GM12878 (cell line): Measurements from ENCODE around the gene ETF1. TPM values are rescaled to one million over a fixed set of nuclear protein-coding genes. Genes with fewer than 3 reads are reported as not detected.

Experiments
- ASH2L ChIP-seq: fragments of 300-600, 200-600 bp; sonication (generic); IDR thresholded peaks from 2 replicates; pipeline ENCODE4 v1.6.1; 2017; ENCODE audit warnings: low read depth, mild to moderate bottlenecking, borderline replicate concordance
- ATF7 ChIP-seq: fragments of 450-650 bp; IDR thresholded peaks from 2 replicates; pipeline ENCODE4 v1.6.1; 2016; ENCODE audit warnings: low read depth, mild to moderate bottlenecking
- BCL3 ChIP-seq: IDR thresholded peaks from 2 replicates; pipeline ENCODE4 v1.6.1; 2011; ENCODE audit warnings: borderline replicate concordance, low read depth, mild to moderate bottlenecking, moderate library complexity, low read length; ENCODE audit not compliant: insufficient read depth, poor library complexity, severe bottlenecking
- BHLHE40 ChIP-seq, 2 experiments: fragments of 450-650 bp in 1 of 2; IDR thresholded peaks; 2 replicates each; pipeline ENCODE4 v1.6.1; 2011 to 2017; ENCODE audit warnings: low read depth in 2 of 2, borderline replicate concordance in 1 of 2, improper control_type of control experiment in 1 of 2, low read length in 1 of 2, mild to moderate bottlenecking in 1 of 2
- CBX3 ChIP-seq: fragments of 200-600 bp; sonication (generic); IDR thresholded peaks from 2 replicates; pipeline ENCODE4 v1.6.1; 2016; ENCODE audit warnings: low read depth, borderline replicate concordance
- CEBPB ChIP-seq, 2 experiments: fragments of 150-350 bp in 1 of 2; IDR thresholded peaks; 2 replicates each; pipeline ENCODE4 v1.6.1; 2012 to 2014; ENCODE audit warnings: low read depth in 2 of 2, low read length in 2 of 2, borderline replicate concordance in 1 of 2, inconsistent platforms in 1 of 2
- IRF3 ChIP-seq: fragments of 450-650 bp; IDR thresholded peaks from 2 replicates; pipeline ENCODE4 v1.6.1; 2014; ENCODE audit warnings: mild to moderate bottlenecking
- NFYA ChIP-seq: IDR thresholded peaks from 2 replicates; pipeline ENCODE4 v1.6.1; 2011; ENCODE audit warnings: low read depth, mild to moderate bottlenecking, low read length, improper control_type of control experiment, borderline replicate concordance
- PAX5 ChIP-seq: IDR thresholded peaks from 2 replicates; pipeline ENCODE4 v1.6.1; 2011; ENCODE audit warnings: low read depth, low read length, borderline replicate concordance
- RELB ChIP-seq: fragments of 450-650 bp; IDR thresholded peaks from 2 replicates; pipeline ENCODE4 v1.6.1; 2017; ENCODE audit warnings: low read depth, mild to moderate bottlenecking, moderate library complexity
- ZBTB40 ChIP-seq: fragments of 450-650 bp; IDR thresholded peaks from 2 replicates; pipeline ENCODE4 v1.6.1; 2016; ENCODE audit warnings: mild to moderate bottlenecking, moderate library complexity, borderline replicate concordance
- ZNF592 ChIP-seq: fragments of 450-650 bp; IDR thresholded peaks from 2 replicates; pipeline ENCODE4 v1.6.1; 2017; ENCODE audit warnings: mild to moderate bottlenecking, moderate library complexity
- polyA plus RNA-seq, 11 experiments: library from polyadenylated mRNA; depleted of rRNA in 4 of 11; unstranded in 6 of 11; stranded (reverse) in 5 of 11; fragments of >200 nt; fragmentation: Nextera tagmentation in 4 of 11; fragmentation: Illumina TruSeq in 1 of 11; extraction: Ambion mirVana in 4 of 11; extraction: Trizol in 1 of 11; gene quantifications; 1 replicate in 1 of 11; 2 replicates in 10 of 11; pipeline versions ENCODE4 v1.2.1 to v1.2.3, GENCODE V29; 2011 to 2016; ENCODE audit warnings: inconsistent platforms in 2 of 11, missing spikeins in 2 of 11, low read depth in 1 of 11
- total RNA-seq, 4 experiments: library from RNA; depleted of rRNA in 3 of 4; stranded (reverse); fragments of >200 nt in 3 of 4; fragmentation: Illumina TruSeq in 1 of 4; extraction: Trizol in 1 of 4; gene quantifications; 2 replicates each; pipeline versions ENCODE4 v1.2.1 to v1.2.3, GENCODE V29; 2013 to 2021

The ETF1 gene
- total and polyA plus RNA-seq, 10 of the 15 experiments (the other 5 are each of a cell fraction or from before 2014, with no cell fraction given): 29.8 to 145 (median 108) TPM

- TF ChIP-seq BHLHE40 (IDR thresholded peaks at IDR 0.05; ENCODE audit: borderline replicate concordance in 1 of 2, low read depth in 2 of 2, low read length in 1 of 2) (no peak), ATF7 (no peak), ASH2L (no peak), ZNF592 (no peak), CEBPB (IDR thresholded peaks at IDR 0.05; ENCODE audit: borderline replicate concordance in 1 of 2, low read depth in 2 of 2, low read length in 2 of 2) (no peak), NFYA (no peak), ZBTB40 (no peak), RELB (no peak), PAX5 (no peak), IRF3 (no peak), CBX3 (no peak), BCL3 (no peak)
Measured at GRCh38 chr5:138542180-138542955, 668 bp downstream of the ETF1 start (continued).
